GM21723 (cell line): Measurements from ENCODE around the gene C19orf25.

Source experiments
- ATAC-seq: cut with Tn5 transposase; IDR thresholded peaks from one replicate; pipeline ENCODE4 v1.9.1; 2021; ENCODE audit warnings: mild to moderate bottlenecking, moderate library complexity; ENCODE audit not compliant: unreplicated experiment

Gene C19orf25

GRCh38 chr19:1467490-1468273 is 11.3 kb downstream of the C19orf25 start:
- no peak for ATAC-seq

- ATAC-seq, result no peak
These were observed 11.9 kb downstream of the C19orf25 start for GRCh38 chr19:1467215-1467489.

DNA sequence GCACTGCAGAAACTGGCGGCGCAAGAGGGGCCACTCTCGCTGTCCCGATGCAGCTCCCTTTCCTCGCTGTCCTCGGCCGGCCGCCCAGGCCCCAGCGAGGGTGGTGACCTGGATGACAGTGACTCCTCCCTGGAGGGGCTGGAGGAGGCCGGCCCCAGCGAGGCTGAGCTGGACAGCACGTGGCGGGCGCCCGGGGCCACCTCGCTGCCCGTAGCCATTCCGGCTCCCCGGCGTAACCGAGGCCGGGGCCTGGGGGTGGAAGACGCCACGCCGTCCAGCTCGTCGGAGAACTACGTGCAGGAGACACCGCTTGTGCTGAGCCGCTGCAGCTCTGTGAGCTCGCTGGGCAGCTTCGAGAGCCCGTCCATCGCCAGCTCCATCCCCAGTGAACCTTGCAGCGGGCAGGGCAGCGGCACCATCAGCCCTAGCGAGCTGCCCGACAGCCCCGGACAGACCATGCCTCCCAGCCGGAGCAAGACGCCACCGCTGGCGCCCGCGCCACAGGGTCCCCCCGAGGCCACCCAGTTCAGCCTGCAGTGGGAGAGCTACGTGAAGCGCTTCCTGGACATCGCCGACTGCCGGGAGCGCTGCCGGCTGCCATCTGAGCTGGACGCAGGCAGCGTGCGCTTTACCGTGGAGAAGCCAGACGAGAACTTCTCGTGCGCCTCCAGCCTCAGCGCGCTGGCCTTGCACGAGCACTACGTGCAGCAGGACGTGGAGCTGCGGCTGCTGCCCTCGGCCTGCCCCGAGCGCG is 12.4 kb downstream of the C19orf25 start:
- no peak for ATAC-seq

GRCh38 chr19:1466018-1466460 is 13.0 kb downstream of the C19orf25 start:
- ATAC-seq, result no peak

- ATAC-seq, result no peak
These were observed 13.6 kb downstream of the C19orf25 start for GRCh38 chr19:1465191-1466016.

- no peak for ATAC-seq
These were observed 17.2 kb downstream of the C19orf25 start for GRCh38 chr19:1461862-1462261.

DNA sequence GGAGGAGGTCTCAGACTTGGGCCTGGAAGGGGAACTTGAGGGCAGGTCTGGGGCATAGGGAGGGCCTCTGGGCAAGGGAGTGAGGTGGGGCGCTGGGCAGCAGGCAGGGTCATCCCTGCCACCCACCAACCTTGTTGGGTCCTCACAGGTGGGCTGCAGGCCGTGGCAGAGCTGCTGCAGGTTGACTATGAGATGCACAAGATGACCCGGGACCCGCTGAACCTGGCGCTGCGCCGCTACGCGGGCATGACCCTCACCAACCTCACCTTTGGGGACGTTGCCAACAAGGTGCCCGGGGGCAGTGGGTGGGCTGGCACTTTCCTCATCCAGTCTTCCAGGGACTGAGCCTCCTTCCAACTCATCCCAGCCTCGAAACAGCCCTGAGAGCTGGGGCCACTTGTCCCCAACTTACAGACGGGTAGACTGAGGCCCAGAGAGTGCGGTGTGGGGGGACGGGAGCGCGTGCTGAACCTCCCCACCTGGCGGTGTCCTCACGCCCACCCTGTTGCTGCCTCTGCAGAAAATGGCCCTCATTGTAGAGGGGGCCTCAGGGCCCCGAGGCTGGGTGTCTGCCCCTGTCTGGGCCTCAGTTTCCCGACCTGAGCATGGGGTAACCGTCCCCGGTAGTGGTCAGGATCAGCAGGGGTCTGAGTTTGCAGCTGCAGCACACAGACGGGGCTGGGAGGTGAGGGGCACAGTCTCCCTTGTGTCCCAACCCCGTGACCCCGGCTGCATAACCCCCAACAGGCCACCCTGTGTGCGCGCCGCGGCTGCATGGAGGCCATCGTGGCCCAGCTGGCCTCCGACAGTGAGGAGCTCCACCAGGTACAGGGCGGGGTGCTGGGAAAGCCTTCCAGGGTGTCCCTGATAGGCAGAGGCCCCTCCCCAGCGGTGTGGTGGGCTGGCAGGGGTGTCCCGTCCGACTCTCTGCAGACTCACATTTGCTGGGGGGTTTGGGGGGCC is 18.7 kb downstream of the C19orf25 start:
- ATAC-seq, result no peak

- ATAC-seq, result no peak
These were observed 19.5 kb downstream of the C19orf25 start for GRCh38 chr19:1459479-1459878.

DNA sequence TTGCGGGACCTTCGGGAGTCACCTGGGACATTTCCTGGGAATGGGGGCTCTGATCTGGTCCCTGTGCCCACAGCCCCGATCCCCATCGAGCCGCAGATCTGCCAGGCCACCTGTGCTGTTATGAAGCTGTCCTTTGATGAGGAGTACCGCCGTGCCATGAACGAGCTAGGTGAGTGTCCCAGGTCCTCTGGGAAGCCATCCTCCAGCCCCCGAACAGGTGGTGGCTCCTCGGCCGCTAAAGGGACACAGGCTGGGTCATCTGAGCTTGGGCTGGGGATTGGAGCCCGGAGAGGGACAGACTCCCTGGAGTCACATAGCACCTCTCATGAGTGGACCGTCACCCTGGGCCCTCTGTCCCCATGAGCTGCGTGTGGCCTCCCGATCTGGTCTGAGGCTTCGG is 21.1 kb downstream of the C19orf25 start:
- no peak for ATAC-seq

DNA sequence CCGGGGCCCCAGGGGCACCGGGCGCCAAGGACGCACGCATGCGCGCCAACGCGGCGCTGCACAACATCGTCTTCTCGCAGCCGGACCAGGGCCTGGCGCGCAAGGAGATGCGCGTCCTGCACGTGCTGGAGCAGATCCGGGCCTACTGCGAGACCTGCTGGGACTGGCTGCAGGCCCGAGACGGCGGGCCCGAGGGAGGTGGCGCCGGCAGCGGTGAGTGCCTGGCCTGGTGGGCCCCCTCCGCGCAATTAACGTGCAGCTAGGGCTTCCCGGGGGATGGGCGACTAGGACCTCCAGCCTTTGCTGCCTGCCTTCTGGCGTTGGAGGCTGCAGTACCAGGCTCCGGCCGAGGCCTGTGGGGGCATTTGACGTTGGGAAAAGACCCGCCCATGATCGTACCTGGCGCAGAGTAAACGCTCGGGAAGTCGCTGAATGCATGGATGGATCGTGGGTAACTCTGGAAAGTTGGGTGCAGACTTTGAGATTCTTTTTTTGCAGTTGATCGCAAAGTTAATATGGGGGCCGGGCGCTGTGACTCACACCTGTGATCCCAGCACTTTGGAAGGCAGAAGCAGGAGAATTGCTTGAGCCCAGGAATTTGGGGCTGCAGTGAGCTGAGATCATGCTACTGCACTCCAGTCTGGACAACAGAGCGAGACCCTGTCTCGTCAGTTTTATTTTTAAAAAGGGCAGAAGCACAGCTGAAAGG is 21.8 kb downstream of the C19orf25 start:
- ATAC-seq, result no peak

DNA sequence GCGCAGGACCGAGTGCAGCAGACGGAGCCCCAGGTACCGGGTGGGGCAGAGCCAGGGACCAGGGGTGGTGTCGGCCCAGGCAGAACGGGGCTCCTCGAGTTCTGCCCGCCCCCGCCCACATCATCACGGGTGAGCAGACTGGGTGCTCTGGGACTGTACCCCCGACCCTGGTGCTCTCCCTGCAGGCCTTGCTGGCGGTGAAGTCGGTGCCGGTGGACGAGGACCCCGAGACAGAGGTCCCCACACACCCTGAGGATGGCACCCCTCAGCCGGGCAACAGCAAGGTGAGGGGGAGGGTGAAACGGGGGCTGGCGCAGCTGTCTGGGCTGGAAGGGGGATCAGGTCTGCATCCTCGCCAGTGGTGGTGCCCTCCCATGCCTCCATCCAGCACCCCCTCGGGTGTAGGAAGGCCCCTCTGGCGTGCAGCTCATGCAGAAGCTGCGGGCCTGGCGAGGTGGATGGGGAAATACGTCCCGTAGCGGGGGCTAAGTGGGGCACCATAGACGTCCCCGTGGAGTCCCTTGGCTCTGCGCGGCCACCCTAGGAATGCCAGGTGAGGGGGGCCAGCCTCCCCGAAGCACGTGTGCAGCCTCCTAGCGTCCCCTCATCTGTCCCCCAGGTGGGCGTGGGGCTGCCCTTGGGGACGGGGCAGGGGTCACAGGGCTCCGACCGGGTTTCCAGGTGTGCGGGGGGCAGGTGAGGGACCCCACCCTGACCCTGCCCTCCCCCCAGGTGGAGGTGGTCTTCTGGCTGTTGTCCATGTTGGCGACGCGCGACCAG is 22.7 kb downstream of the C19orf25 start:
- no peak for ATAC-seq

DNA sequence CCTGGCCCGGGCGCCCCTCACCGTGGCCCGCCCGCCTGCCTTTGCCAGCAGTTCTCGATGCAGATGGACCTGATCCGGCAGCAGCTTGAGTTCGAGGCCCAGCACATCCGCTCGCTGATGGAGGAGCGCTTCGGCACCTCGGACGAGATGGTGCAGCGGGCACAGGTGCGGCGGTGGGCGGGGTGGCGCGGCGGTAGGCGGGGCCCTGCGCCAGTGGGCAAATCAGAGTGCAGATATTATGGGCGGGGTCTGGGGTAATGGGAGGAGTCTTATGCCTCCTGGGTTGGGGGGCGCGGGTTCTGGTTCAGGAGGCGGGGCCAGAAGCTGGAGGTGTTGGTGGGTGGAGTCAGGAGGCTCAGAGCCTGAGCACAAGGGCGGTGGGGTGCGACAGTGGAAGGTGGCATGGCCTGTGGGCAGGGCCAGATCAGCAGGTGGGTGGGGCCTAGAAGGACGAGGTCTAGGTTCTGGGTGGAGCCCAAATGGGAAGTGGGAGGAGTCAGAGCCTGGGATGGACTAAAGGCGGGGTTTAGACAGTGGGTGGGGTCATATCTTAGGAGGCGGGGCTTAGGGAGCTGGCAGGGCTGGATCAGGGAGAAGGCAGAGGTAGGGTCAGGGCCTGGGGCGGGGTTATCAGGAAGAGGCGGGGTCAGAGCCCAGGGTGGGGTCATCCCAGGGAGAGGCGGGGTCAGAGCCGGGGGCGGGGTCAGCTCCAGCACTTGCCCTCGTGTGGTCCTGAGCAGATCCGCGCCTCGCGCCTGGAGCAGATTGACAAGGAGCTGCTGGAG is 23.5 kb downstream of the C19orf25 start:
- no peak for ATAC-seq

GRCh38 chr19:1455002-1455335 is 24.0 kb downstream of the C19orf25 start:
- no peak for ATAC-seq

- ATAC-seq, result no peak
These were observed 25.3 kb downstream of the C19orf25 start for GRCh38 chr19:1453525-1454364.

- no peak for ATAC-seq
These were observed 26.1 kb downstream of the C19orf25 start for GRCh38 chr19:1452802-1453524.

- no peak for ATAC-seq
These were observed 26.9 kb downstream of the C19orf25 start for GRCh38 chr19:1451916-1452801.
